Body of pancreas (tissue), 4 donors: ENCODE results near the gene GORAB. TPM values are rescaled to one million over a fixed set of nuclear protein-coding genes. Genes with fewer than 3 reads are reported as not detected.

Experiments
- ATAC-seq: fragments of 150-250 bp; one replicate; pipeline ENCODE4 v1.9.1; 2016
- DNase-seq, 4 donors: peaks; one replicate each; pipeline ENCODE4 v3.0.0-alpha.2; 2019
- H3K27ac ChIP-seq, 4 donors: fragments of 200-600 bp; sonication (generic); 1 replicate in 3 of 4; 2 replicates in 1 of 4; pipeline versions ENCODE4 v1.5.1 to v1.6.1; 2016 to 2019; ENCODE audit warnings: mild to moderate bottlenecking in 1 of 4, mixed read lengths in 1 of 4, moderate library complexity in 1 of 4
- H3K27me3 ChIP-seq, 2 donors: fragments of 200-600 bp; sonication (generic); one replicate each; pipeline ENCODE4 v1.6.0; 2016; ENCODE audit warnings: mild to moderate bottlenecking in 1 of 2
- H3K36me3 ChIP-seq, 2 donors: fragments of 200-600 bp; sonication (generic); replicated peaks in 1 of 2; 2 replicates each; pipeline ENCODE4 v1.5.1; 2016; ENCODE audit warnings: low read depth in 2 of 2; ENCODE audit not compliant: insufficient read depth in 1 of 2
- H3K4me1 ChIP-seq: fragments of 200-600 bp; sonication (generic); one replicate; pipeline ENCODE4 v1.6.0; 2016
- H3K4me3 ChIP-seq, 2 donors: fragments of 200-600 bp; sonication (generic); 1 replicate in 1 of 2; 2 replicates in 1 of 2; pipeline ENCODE4 v1.5.1; 2016 to 2019
- H3K9me3 ChIP-seq, 3 donors: fragments of 200-600 bp; sonication (generic); 1 replicate in 2 of 3; 2 replicates in 1 of 3; pipeline ENCODE4 v1.5.1; 2016
- CTCF ChIP-seq, 7 experiments: fragments of 450-650 bp in 4 of 7; fragments of 200-600 bp in 3 of 7; sonication (generic) in 3 of 7; IDR thresholded peaks; one replicate each; pipeline ENCODE4 v1.5.1; 2016 to 2019; ENCODE audit warnings: antibody characterized with exemption in 7 of 7
- POLR2A ChIP-seq, 3 donors: fragments of 450-650 bp; IDR thresholded peaks; one replicate each; pipeline ENCODE4 v1.6.1; 2016; ENCODE audit warnings: antibody characterized with exemption in 3 of 3, mild to moderate bottlenecking in 2 of 3
- WGBS, 2 donors: methylation state at CpG; one replicate each; pipeline ENCODE4 v1.1.5; 2017; 5-methylcytosine and 5-hydroxymethylcytosine counted together
- intact Hi-C: fragments of 100-400 bp; cut with DNase I; formaldehyde crosslinking; loops from one replicate; pipeline ENCODE4 v1.15.1; 2023
- total RNA-seq, 2 donors: library from RNA; depleted of rRNA; stranded (reverse); fragments of >200 nt; gene quantifications; one replicate each; pipeline ENCODE4 v1.1.0, GENCODE V29; 2016

The GORAB gene
- total RNA-seq, 2 donors from 2014 or later = 7.8 to 12.9 TPM

GRCh38 chr1:170583186-170583585 lies 51.2 kb downstream of the GORAB start:
- intact Hi-C loops = no loop called here
- Histone ChIP-seq H3K9me3 (no peaks in the 10 kb centered on the region), H3K4me1 (no peaks in the 10 kb centered on the region), H3K27ac (no peak overlapping the region), H3K4me3 (no peak overlapping the region), H3K36me3 (no peaks in the 10 kb centered on the region), H3K27me3 (no peaks in the 10 kb centered on the region)
- DNase-seq = no peak
- TF ChIP-seq POLR2A (IDR thresholded peaks at IDR 0.05) (no peak), CTCF (IDR thresholded peaks at IDR 0.05) (no peak)
- 47 to 66% methylated on average over 3 of the region's 3 CpGs for WGBS, 2 donors
- ATAC-seq = no peak

- Histone ChIP-seq H3K27ac (no peak overlapping the region), H3K9me3 (no peaks in the 10 kb centered on the region), H3K27me3 (no peaks in the 10 kb centered on the region), H3K4me1 (no peaks in the 10 kb centered on the region), H3K36me3 (no peaks in the 10 kb centered on the region), H3K4me3 (no peak overlapping the region)
- no peak for ATAC-seq
- peak in 2 of 4 donors; percentile 14 to 20 for DNase-seq
- no peak for TF ChIP-seq CTCF (IDR thresholded peaks at IDR 0.05)
- TF ChIP-seq POLR2A (IDR thresholded peaks at IDR 0.05) = no peak
- intact Hi-C loops = no loop called here
- WGBS, 2 donors = 32 to 37% methylated on average over 11 of the region's 11 CpGs
Measured at GRCh38 chr1:170586321-170587252, 54.6 kb downstream of the GORAB start.

GRCh38 chr1:170587253-170587593 lies 55.3 kb downstream of the GORAB start:
- Histone ChIP-seq H3K27me3 (no peaks in the 10 kb centered on the region), H3K27ac (no peak overlapping the region), H3K4me1 (no peaks in the 10 kb centered on the region), H3K36me3 (no peaks in the 10 kb centered on the region), H3K9me3 (no peaks in the 10 kb centered on the region), H3K4me3 (no peak overlapping the region)
- DNase-seq (no peak), ATAC-seq (no peak)
- intact Hi-C loops = no loop called here
- TF ChIP-seq CTCF (IDR thresholded peaks at IDR 0.05) (no peak), POLR2A (IDR thresholded peaks at IDR 0.05) (no peak)
- WGBS, 2 donors = 59 to 68% methylated on average over 4 of the region's 4 CpGs

- Histone ChIP-seq H3K36me3 (no peaks in the 10 kb centered on the region), H3K4me3 (no peak overlapping the region), H3K9me3 (no peaks in the 10 kb centered on the region), H3K27me3 (no peaks in the 10 kb centered on the region), H3K4me1 (no peaks in the 10 kb centered on the region), H3K27ac (no peak overlapping the region)
- intact Hi-C loops = no loop called here
- ATAC-seq = no peak
- TF ChIP-seq CTCF (IDR thresholded peaks at IDR 0.05) (no peak), POLR2A (IDR thresholded peaks at IDR 0.05) (no peak)
- WGBS, 2 donors = 21 to 31% methylated on average over 13 of the region's 13 CpGs
- no peak for DNase-seq
Measured at GRCh38 chr1:170590921-170591705, 59.1 kb downstream of the GORAB start.
